ENCODE results near the gene XRN1.
"Not testable (repeated sequence)": the region's sequence is repeated elsewhere in the genome, so short reads cannot be mapped to it uniquely, and the experiment has no call there.

Gene XRN1

DNA sequence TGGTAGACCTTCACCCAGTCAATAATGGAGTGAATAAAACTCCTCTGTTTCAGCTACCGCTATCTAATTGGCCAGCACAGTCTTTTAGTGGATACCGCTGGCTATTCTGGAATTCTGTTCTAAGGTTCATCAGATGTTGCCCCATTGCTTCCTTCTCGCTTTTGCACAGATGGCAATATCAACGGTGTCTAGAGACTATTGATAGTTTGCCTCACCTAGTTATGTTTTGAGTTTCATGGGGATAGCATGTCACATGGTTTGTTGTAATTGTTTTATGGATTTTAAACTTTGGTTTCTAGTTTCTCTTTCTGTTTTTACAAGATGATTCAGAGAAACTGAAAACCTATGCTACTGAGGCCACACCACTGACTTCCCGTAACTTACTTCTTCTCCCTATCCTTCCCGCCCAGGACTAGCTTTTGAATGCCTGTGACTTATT, 2.0 kb downstream of the XRN1 start:
- H3K36me3 ChIP-seq (replicated peaks in 1 of 2; ENCODE audit: control insufficient read depth in 2 of 2, insufficient read depth in 2 of 2, low read length in 2 of 2), result peaks cover 0 to 20% of the 10 kb centered on the region in 2 donors
- no peak overlapping the region for H3K27ac ChIP-seq (replicated peaks; ENCODE audit: low read length)
- H3K9me3 ChIP-seq (replicated peaks in 1 of 2; ENCODE audit: control insufficient read depth in 2 of 2, insufficient read depth in 1 of 2, low read depth in 1 of 2, low read length in 2 of 2), result peaks cover 0 to 9% of the 10 kb centered on the region in 2 donors
- no peak overlapping the region for H3K9ac ChIP-seq (ENCODE audit: low read depth, low read length, poor library complexity)
- H3K4me2 ChIP-seq (ENCODE audit: insufficient read depth, low read length, poor library complexity, severe bottlenecking), result no peak overlapping the region
- no peak overlapping the region for H3K18ac ChIP-seq (ENCODE audit: low read length)
- H3K4me1 ChIP-seq (ENCODE audit: control insufficient read depth in 2 of 2, insufficient read depth in 1 of 2, low read depth in 1 of 2, low read length in 2 of 2), result peaks cover 0 to 7% of the 10 kb centered on the region in 2 donors
- no peak overlapping the region for H3K23ac ChIP-seq (ENCODE audit: low read depth, low read length, poor library complexity)
- no peaks in the 10 kb centered on the region for H3K27me3 ChIP-seq (ENCODE audit: control insufficient read depth in 3 of 3, insufficient read depth in 3 of 3, low read depth in 1 of 3, low read length in 3 of 3)
- H3K14ac ChIP-seq (ENCODE audit: low read length), result no peak overlapping the region
- H3K4me3 ChIP-seq (ENCODE audit: low read length in 2 of 2), result peak overlapping the region in 1 of 2 donors; percentile 12
- H2BK5ac ChIP-seq (ENCODE audit: low read length), result no peak overlapping the region
- no peak overlapping the region for H2BK12ac ChIP-seq (ENCODE audit: low read length)
- H4K91ac ChIP-seq (ENCODE audit: low read depth, low read length, poor library complexity), result no peak overlapping the region
- WGBS, 2 donors (ENCODE audit: extremely low coverage in 2 of 2, insufficient read length in 2 of 2, insufficient replicate concordance in 1 of 2), result no CpG with 5 or more reads among the region's 6 CpGs
- H4K8ac ChIP-seq (ENCODE audit: low read depth, low read length), result no peak overlapping the region
- no peak for DNase-seq (ENCODE audit: low spot score)
- H2BK120ac ChIP-seq (ENCODE audit: low read depth, low read length), result no peak overlapping the region
- no peak overlapping the region for H2AFZ ChIP-seq (ENCODE audit: low read length)
- H2BK15ac ChIP-seq (ENCODE audit: low read length), result no peak overlapping the region
- H2AK5ac ChIP-seq (ENCODE audit: low read depth, low read length), result no peak overlapping the region
- H3K4ac ChIP-seq (ENCODE audit: low read length), result no peak overlapping the region
- H3K79me1 ChIP-seq (ENCODE audit: low read depth, low read length), result no peaks in the 10 kb centered on the region

- Histone ChIP-seq H4K91ac (ENCODE audit: low read depth, low read length, poor library complexity) (no peak overlapping the region), H2AK5ac (ENCODE audit: low read depth, low read length) (no peak overlapping the region), H2AFZ (ENCODE audit: low read length) (no peak overlapping the region), H3K4me1 (ENCODE audit: control insufficient read depth in 2 of 2, insufficient read depth in 1 of 2, low read depth in 1 of 2, low read length in 2 of 2) (peaks cover 0 to 7% of the 10 kb centered on the region in 2 donors), H2BK5ac (ENCODE audit: low read length) (no peak overlapping the region), H3K4me2 (ENCODE audit: insufficient read depth, low read length, poor library complexity, severe bottlenecking) (no peak overlapping the region), H3K9ac (ENCODE audit: low read depth, low read length, poor library complexity) (no peak overlapping the region), H2BK120ac (ENCODE audit: low read depth, low read length) (no peak overlapping the region), H4K8ac (ENCODE audit: low read depth, low read length) (no peak overlapping the region), H2BK15ac (ENCODE audit: low read length) (no peak overlapping the region), H3K4me3 (ENCODE audit: low read length in 2 of 2) (no peak overlapping the region), H3K79me1 (ENCODE audit: low read depth, low read length) (peaks cover 4% of the 10 kb centered on the region), H3K18ac (ENCODE audit: low read length) (no peak overlapping the region), H3K4ac (ENCODE audit: low read length) (no peak overlapping the region), H3K9me3 (replicated peaks in 1 of 2; ENCODE audit: control insufficient read depth in 2 of 2, insufficient read depth in 1 of 2, low read depth in 1 of 2, low read length in 2 of 2) (peaks cover 0 to 9% of the 10 kb centered on the region in 2 donors), H3K14ac (ENCODE audit: low read length) (no peak overlapping the region), H3K27me3 (ENCODE audit: control insufficient read depth in 3 of 3, insufficient read depth in 3 of 3, low read depth in 1 of 3, low read length in 3 of 3) (no peaks in the 10 kb centered on the region), H3K23ac (ENCODE audit: low read depth, low read length, poor library complexity) (no peak overlapping the region), H3K27ac (replicated peaks; ENCODE audit: low read length) (no peak overlapping the region), H2BK12ac (ENCODE audit: low read length) (no peak overlapping the region), H3K36me3 (replicated peaks in 1 of 2; ENCODE audit: control insufficient read depth in 2 of 2, insufficient read depth in 2 of 2, low read length in 2 of 2) (peaks cover 0 to 5% of the 10 kb centered on the region in 2 donors)
- DNase-seq (ENCODE audit: low spot score), result no peak
- no CpG with 5 or more reads among the region's 11 CpGs for WGBS, 2 donors (ENCODE audit: extremely low coverage in 2 of 2, insufficient read length in 2 of 2, insufficient replicate concordance in 1 of 2)
Measured at GRCh38 chr3:142444343-142444742, 3.5 kb downstream of the XRN1 start.

- not testable (repeated sequence) for H2BK12ac ChIP-seq (ENCODE audit: low read length); H3K36me3 ChIP-seq (replicated peaks in 1 of 2; ENCODE audit: control insufficient read depth in 2 of 2, insufficient read depth in 2 of 2, low read length in 2 of 2); H2BK120ac ChIP-seq (ENCODE audit: low read depth, low read length); H3K4me1 ChIP-seq (ENCODE audit: control insufficient read depth in 2 of 2, insufficient read depth in 1 of 2, low read depth in 1 of 2, low read length in 2 of 2); H3K79me1 ChIP-seq (ENCODE audit: low read depth, low read length); DNase-seq (ENCODE audit: low spot score); H3K18ac ChIP-seq (ENCODE audit: low read length); H3K4ac ChIP-seq (ENCODE audit: low read length); H2BK5ac ChIP-seq (ENCODE audit: low read length); H3K23ac ChIP-seq (ENCODE audit: low read depth, low read length, poor library complexity); H2AK5ac ChIP-seq (ENCODE audit: low read depth, low read length); H3K14ac ChIP-seq (ENCODE audit: low read length); H3K4me2 ChIP-seq (ENCODE audit: insufficient read depth, low read length, poor library complexity, severe bottlenecking); H2AFZ ChIP-seq (ENCODE audit: low read length); H4K91ac ChIP-seq (ENCODE audit: low read depth, low read length, poor library complexity); H2BK15ac ChIP-seq (ENCODE audit: low read length); H3K9ac ChIP-seq (ENCODE audit: low read depth, low read length, poor library complexity); H3K9me3 ChIP-seq (replicated peaks in 1 of 2; ENCODE audit: control insufficient read depth in 2 of 2, insufficient read depth in 1 of 2, low read depth in 1 of 2, low read length in 2 of 2); H3K4me3 ChIP-seq (ENCODE audit: low read length in 2 of 2); H4K8ac ChIP-seq (ENCODE audit: low read depth, low read length); H3K27me3 ChIP-seq (ENCODE audit: control insufficient read depth in 3 of 3, insufficient read depth in 3 of 3, low read depth in 1 of 3, low read length in 3 of 3); H3K27ac ChIP-seq (replicated peaks; ENCODE audit: low read length)
- WGBS, 2 donors (ENCODE audit: extremely low coverage in 2 of 2, insufficient read length in 2 of 2, insufficient replicate concordance in 1 of 2), result no CpG with 5 or more reads among the region's 12 CpGs
Measured at GRCh38 chr3:142443060-142443459, 4.8 kb downstream of the XRN1 start.

DNA sequence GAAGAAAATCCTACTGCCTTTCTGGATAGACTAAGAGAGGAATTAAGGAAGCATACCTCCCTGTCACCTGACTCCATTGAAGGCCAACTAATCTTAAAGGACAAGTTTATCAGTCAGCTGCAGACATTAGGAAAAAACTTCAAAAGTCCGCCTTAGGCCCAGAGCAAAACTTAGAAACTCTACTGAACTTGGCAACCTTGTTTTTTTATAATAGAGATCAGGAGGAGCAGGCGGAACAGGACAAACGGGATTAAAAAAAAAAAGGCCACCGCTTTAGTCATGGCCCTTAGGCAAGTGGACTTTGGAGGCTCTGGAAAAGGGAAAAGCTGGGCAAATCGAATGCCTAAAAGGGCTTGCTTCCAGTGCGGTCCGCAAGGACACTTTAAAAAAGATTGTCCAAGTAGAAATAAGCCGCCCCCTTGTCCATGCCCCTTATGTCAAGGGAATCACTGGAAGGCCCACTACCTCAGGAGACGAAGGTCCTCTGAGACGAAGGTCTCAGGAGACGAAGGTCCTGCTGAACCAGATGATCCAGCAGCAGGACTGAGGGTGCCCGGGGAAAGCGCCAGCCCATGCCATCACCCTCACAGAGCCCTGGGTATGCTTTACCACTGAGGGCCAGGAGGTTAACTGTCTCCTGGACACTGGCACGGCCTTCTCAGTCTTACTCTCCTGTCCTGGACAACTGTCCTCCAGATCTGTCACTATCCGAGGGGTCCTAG, 8.2 kb downstream of the XRN1 start:
- H3K4me2 ChIP-seq (ENCODE audit: insufficient read depth, low read length, poor library complexity, severe bottlenecking); H3K4me1 ChIP-seq (ENCODE audit: control insufficient read depth in 2 of 2, insufficient read depth in 1 of 2, low read depth in 1 of 2, low read length in 2 of 2); H2AK5ac ChIP-seq (ENCODE audit: low read depth, low read length); H3K4me3 ChIP-seq (ENCODE audit: low read length in 2 of 2); H3K14ac ChIP-seq (ENCODE audit: low read length); H3K36me3 ChIP-seq (replicated peaks in 1 of 2; ENCODE audit: control insufficient read depth in 2 of 2, insufficient read depth in 2 of 2, low read length in 2 of 2); H2BK120ac ChIP-seq (ENCODE audit: low read depth, low read length); H3K9ac ChIP-seq (ENCODE audit: low read depth, low read length, poor library complexity); H2BK15ac ChIP-seq (ENCODE audit: low read length); H2BK5ac ChIP-seq (ENCODE audit: low read length); H2AFZ ChIP-seq (ENCODE audit: low read length); H3K18ac ChIP-seq (ENCODE audit: low read length); H3K27ac ChIP-seq (replicated peaks; ENCODE audit: low read length); H3K27me3 ChIP-seq (ENCODE audit: control insufficient read depth in 3 of 3, insufficient read depth in 3 of 3, low read depth in 1 of 3, low read length in 3 of 3); H2BK12ac ChIP-seq (ENCODE audit: low read length); H4K8ac ChIP-seq (ENCODE audit: low read depth, low read length); H3K4ac ChIP-seq (ENCODE audit: low read length); H3K9me3 ChIP-seq (replicated peaks in 1 of 2; ENCODE audit: control insufficient read depth in 2 of 2, insufficient read depth in 1 of 2, low read depth in 1 of 2, low read length in 2 of 2); H3K79me1 ChIP-seq (ENCODE audit: low read depth, low read length); DNase-seq (ENCODE audit: low spot score); H3K23ac ChIP-seq (ENCODE audit: low read depth, low read length, poor library complexity); H4K91ac ChIP-seq (ENCODE audit: low read depth, low read length, poor library complexity): not testable (repeated sequence)
- WGBS, 2 donors (ENCODE audit: extremely low coverage in 2 of 2, insufficient read length in 2 of 2, insufficient replicate concordance in 1 of 2), result no CpG with 5 or more reads among the region's 15 CpGs

All from neuronal stem cell (in vitro differentiated cells).